Ishikawa (cell line): ENCODE results near the gene TOR2A.
A peak's percentile ranks its signal among the peaks of the same experiment; 100 is the strongest.

Experiments used
- CEBPB ChIP-seq: IDR thresholded peaks from 2 replicates; pipeline ENCODE4 v1.6.1; 2012
- CREB1 ChIP-seq: IDR thresholded peaks from 2 replicates; pipeline ENCODE4 v1.6.1; 2012; ENCODE audit warnings: low read depth
- EGR1 ChIP-seq: IDR thresholded peaks from 2 replicates; pipeline ENCODE4 v1.6.1; 2012
- EP300 ChIP-seq: IDR thresholded peaks from 2 replicates; pipeline ENCODE4 v1.6.1; 2012; ENCODE audit warnings: borderline replicate concordance
- FOXM1 ChIP-seq: IDR thresholded peaks from 2 replicates; pipeline ENCODE4 v1.6.1; 2012; ENCODE audit warnings: low read depth, borderline replicate concordance
- NFIC ChIP-seq: IDR thresholded peaks from 2 replicates; pipeline ENCODE4 v1.6.1; 2012
- RAD21 ChIP-seq: IDR thresholded peaks from 2 replicates; pipeline ENCODE4 v1.6.1; 2012; ENCODE audit warnings: low read depth
- TAF1 ChIP-seq: IDR thresholded peaks from 2 replicates; pipeline ENCODE4 v1.6.1; 2012; ENCODE audit warnings: low read depth, mild to moderate bottlenecking
- TCF12 ChIP-seq: IDR thresholded peaks from 2 replicates; pipeline ENCODE4 v1.6.1; 2012; ENCODE audit warnings: low read depth
- TEAD4 ChIP-seq: IDR thresholded peaks from 2 replicates; pipeline ENCODE4 v1.6.1; 2012
- YY1 ChIP-seq: IDR thresholded peaks from 2 replicates; pipeline ENCODE4 v1.6.1; 2012; ENCODE audit warnings: low read depth
- ZBTB7A ChIP-seq: IDR thresholded peaks from 2 replicates; pipeline ENCODE4 v1.6.1; 2012; ENCODE audit warnings: low read depth
- TF ChIP-seq, protein P1 (sequence below): IDR thresholded peaks from 2 replicates; pipeline ENCODE4 v1.6.1; 2012
- TF ChIP-seq, protein P2 (sequence below): IDR thresholded peaks from 2 replicates; pipeline ENCODE4 v1.6.1; 2012; ENCODE audit warnings: low read depth, mild to moderate bottlenecking

TOR2A gene

DNA sequence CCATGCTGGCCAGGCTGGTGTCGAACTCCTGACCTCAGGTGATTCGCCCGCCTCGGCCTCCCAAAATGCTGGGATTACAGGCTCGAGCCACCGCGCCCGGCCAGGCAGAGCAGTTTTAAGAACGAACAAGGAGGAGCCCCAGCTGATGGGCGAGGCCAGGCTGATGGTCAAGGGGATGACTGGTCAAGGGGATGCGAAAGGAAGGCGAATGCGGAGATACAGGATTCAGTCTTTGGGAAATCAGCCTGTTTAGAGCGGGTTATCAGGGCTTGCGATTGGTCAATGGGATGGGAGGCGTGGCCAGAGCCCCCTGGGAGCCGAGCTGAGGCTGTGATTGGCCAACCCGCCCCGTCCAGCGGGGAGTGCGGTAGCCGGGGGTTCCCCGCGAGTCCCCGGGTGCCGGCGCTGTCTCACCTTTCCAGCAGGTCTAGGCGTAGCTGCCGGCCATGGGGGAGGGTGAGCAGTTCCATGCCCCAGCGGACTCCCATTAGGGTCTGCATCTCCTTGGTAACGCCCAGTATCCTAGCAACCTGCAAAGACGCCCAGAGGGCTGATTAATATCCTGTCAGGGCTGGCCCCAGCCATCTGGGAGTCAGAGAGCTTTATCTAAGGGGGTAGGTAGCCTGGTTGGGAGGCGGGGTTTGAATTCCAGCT lies 7.5 kb upstream of the TOR2A start:
- TF ChIP-seq NFIC (no peak), CEBPB (no peak), FOXM1 (no peak), TCF12 (no peak), CREB1 (no peak), EGR1 (no peak), TEAD4 (no peak)

DNA sequence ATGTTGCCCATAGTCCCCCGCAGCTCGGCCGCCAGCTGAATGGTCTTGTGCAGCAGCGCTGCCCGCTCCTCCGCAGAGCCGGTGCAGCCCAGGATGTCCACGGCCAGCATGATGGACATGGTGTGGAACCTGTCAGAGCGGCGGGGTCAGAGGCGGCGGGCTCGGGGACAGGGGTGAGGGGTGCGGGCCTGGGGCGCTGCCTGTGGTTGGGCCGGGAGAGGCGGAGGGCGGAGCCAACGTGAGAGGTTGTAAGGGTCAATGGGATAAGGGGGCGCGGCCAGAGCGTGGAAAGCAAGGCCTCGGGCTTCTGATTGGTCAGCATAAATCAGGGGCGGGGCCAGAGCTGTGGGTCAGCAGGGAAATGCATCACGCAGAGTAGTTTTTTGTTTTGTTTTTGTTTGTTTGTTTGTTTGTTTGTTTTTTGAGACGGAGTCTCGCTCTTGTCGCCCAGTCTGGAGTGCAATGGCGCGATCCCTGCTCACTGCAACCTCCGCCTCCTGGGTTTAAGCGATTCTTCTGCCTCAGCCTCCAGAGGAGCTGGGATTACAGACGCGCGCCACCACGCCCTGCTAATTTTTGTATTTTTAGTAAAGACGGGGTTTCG lies 6.8 kb upstream of the TOR2A start:
- no peak for TF ChIP-seq YY1
- no peak for TF ChIP-seq TCF12
- TF ChIP-seq ZBTB7A = no peak
- TF ChIP-seq CEBPB = no peak
- TF ChIP-seq, protein P1, sequence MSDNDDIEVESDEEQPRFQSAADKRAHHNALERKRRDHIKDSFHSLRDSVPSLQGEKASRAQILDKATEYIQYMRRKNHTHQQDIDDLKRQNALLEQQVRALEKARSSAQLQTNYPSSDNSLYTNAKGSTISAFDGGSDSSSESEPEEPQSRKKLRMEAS = 0 out of 2 replicates have a peak, but pooled peaks have one; percentile 3
- no peak for TF ChIP-seq RAD21
- TF ChIP-seq CREB1 = no peak
- no peak for TF ChIP-seq EGR1

DNA sequence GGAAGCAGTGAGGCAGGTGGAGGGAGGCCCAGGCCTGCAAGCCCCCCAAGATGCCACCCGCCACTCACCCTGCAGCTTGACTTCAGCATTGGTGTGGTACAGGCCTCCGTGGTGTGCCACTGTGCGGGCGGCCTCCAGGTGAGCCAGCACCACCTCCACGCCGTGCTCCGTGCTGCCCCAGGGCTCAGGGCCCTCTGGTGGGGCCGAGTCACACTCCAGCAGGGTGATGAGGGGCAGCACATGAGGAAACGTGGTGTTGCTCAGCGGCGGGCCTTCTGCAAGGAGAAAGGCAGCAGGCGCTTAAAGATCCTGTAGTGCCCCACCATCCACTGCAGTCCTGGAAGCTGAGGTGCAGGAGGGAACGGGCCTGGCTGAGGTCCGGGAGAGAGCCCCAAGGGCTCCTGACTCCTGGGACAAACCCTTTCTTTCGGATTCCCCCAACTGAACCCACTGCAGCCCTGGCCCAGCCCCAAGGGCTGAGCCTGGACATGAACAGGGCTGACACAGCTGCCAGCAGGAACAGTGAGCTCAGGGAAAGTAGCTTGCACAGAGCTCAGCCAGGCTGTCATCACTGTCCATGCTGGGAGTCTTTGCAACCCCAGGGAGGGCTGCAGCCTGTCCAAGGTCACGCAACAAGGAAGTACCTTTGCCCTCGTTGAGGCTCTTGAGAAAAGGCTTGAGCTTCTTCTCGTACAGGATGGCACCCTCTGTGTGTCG lies 4.7 kb upstream of the TOR2A start:
- TF ChIP-seq RAD21 (no peak), NFIC (no peak), TAF1 (no peak), TEAD4 (no peak), CEBPB (no peak), TCF12 (no peak), FOXM1 (no peak), ZBTB7A (no peak)
- TF ChIP-seq, protein P1 = no peak
- TF ChIP-seq, protein P2, sequence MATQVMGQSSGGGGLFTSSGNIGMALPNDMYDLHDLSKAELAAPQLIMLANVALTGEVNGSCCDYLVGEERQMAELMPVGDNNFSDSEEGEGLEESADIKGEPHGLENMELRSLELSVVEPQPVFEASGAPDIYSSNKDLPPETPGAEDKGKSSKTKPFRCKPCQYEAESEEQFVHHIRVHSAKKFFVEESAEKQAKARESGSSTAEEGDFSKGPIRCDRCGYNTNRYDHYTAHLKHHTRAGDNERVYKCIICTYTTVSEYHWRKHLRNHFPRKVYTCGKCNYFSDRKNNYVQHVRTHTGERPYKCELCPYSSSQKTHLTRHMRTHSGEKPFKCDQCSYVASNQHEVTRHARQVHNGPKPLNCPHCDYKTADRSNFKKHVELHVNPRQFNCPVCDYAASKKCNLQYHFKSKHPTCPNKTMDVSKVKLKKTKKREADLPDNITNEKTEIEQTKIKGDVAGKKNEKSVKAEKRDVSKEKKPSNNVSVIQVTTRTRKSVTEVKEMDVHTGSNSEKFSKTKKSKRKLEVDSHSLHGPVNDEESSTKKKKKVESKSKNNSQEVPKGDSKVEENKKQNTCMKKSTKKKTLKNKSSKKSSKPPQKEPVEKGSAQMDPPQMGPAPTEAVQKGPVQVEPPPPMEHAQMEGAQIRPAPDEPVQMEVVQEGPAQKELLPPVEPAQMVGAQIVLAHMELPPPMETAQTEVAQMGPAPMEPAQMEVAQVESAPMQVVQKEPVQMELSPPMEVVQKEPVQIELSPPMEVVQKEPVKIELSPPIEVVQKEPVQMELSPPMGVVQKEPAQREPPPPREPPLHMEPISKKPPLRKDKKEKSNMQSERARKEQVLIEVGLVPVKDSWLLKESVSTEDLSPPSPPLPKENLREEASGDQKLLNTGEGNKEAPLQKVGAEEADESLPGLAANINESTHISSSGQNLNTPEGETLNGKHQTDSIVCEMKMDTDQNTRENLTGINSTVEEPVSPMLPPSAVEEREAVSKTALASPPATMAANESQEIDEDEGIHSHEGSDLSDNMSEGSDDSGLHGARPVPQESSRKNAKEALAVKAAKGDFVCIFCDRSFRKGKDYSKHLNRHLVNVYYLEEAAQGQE = no peak

DNA sequence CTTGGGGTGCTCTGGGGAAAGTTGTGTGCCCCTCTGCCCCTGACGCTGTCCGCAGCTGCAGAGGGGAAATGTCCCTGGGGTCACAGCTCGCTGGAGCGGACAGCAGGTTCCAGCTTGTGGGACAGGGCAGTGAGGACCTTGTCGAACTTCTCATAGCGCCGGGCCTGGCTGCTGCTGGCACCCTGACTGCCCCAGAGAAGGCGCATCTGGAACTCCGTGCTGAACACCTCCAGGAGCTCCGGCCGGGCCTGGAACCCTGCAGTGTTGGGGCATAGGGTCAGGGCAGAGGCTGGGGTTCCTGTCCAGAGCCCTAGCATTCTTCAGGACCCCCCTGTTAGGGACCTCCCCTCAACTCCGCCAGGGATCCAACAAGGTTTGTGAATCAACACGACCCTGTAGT lies 3.6 kb upstream of the TOR2A start:
- no peak for TF ChIP-seq TCF12

DNA sequence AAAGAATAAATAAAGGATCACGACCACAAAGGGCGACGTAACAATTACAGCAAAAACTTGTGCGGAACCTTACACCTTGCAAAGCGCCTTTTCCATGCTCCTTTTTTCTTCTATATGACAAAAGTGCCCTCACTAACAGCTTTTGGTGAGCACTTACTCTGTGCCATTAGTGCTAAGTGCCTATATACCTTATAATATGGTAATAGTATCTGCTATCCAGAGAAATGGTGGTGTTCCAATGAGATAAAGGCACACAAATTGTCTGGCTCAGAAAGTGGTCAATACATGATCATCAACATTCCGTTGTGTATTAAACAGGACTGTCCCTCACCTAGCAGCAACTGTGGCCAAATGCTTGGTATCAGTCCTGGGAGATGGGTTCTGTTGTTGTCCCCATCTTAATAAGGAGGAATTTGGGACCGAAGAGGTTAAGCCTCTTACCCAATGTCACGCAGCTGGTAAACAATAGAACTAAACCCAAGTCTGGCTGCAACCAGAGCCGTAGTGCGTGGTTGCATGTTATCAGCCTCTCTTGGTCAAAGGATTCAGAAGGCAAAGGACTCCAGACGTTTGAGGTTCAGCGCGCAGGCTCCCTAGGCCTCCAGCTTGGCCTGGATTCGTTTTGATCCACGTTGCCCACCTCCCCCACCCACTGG lies 564 bp upstream of the TOR2A start:
- TF ChIP-seq NFIC (no peak), CEBPB (no peak), FOXM1 (peak; percentile 12; the same call in 1 of the 2 replicates), RAD21 (no peak)

DNA sequence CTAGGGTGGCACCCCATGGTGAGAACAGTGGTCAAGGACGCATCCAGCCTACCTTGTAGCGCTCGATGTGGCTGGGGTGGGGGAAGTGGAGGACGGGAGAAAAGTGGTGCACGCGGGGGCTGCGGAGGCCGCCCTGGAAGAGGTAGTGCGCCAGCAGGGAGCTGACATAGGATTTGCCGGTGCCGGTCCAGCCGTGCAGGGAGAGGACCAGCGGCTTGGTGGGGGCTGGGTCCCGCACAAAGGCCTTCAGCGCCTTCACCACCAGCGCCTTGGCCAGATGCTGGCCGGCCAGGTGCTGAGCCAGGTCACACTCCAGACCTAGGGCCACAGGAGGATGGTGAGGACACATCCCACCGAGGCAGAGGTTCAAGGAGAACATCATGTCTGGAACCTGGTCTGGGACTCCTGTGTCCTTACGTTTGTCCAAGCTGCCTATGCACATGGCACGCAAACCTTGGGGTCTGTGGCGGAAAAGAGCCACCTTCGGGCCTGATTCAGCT lies 797 bp downstream of the TOR2A start:
- TF ChIP-seq YY1 = no peak

DNA sequence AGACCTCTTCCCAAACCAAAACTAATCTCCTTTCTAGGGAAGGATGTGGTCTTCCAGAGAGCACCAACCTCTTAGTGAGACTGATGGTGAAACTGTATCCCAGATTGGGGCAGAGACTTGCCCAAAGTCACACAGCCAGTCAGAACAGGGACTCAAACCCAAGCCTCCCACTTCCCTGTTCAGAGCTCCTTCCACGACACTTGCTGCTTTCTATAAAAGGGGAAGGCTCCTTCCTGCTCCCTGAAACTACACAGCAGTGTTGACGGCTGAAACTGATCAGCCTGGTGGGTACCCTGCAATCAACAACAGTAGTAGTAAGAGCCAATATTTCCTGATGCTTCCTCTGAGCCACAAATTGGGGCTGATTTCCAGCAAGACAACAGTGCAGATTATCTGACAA lies 1.5 kb downstream of the TOR2A start:
- TF ChIP-seq, protein P1 = no peak
- TF ChIP-seq NFIC (no peak), CEBPB (no peak), TCF12 (no peak), TEAD4 (no peak), YY1 (no peak), FOXM1 (no peak), CREB1 (no peak), TAF1 (no peak), EP300 (no peak)
- TF ChIP-seq, protein P2 = no peak
